ENCODE results near the gene KIRREL3.

KIRREL3 gene

DNA sequence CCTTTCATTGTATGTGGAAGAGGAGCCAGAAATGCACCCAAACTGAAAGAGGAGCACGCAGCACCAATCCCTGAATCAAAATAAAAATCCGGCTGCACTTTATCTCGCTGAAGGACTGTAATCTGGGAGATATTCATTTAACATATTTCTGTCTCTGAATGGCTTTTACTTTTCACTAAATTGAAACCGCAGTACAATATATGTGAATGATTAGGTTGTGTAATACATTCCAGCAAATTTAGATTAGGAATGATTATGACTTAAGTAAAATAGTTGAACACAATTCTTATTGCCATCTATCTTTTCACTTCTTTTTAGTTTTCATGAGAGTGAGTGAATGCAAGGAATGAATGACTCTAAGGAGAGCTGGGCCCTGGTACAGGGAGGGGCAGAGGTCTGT lies 413.0 kb downstream of the KIRREL3 start:
- Histone ChIP-seq H3K27ac (ENCODE audit: low read length) (no peak overlapping the region), H3K36me3 (replicated peaks; ENCODE audit: low read depth, low read length) (no peaks in the 10 kb centered on the region), H3K9me3 (ENCODE audit: insufficient read depth, low read length) (no peaks in the 10 kb centered on the region), H3K4me1 (ENCODE audit: low read length) (no peaks in the 10 kb centered on the region), H3K79me2 (ENCODE audit: low read length) (no peaks in the 10 kb centered on the region), H3K9ac (ENCODE audit: low read length) (no peak overlapping the region), H3K4me2 (ENCODE audit: low read length) (no peak overlapping the region), H4K20me1 (ENCODE audit: insufficient read depth, low read length) (no peaks in the 10 kb centered on the region), H3K27me3 (ENCODE audit: low read depth, low read length) (peaks cover 13% of the 10 kb centered on the region; the same call in 1 of the 2 replicates), H3K4me3 (ENCODE audit: low read length) (no peak overlapping the region), H2AFZ (ENCODE audit: low read depth, low read length) (no peak overlapping the region)
- TF ChIP-seq EZH2phosphoT487 (IDR thresholded peaks at IDR 0.05; ENCODE audit: low read depth), result no peak
- TF ChIP-seq, protein P1, sequence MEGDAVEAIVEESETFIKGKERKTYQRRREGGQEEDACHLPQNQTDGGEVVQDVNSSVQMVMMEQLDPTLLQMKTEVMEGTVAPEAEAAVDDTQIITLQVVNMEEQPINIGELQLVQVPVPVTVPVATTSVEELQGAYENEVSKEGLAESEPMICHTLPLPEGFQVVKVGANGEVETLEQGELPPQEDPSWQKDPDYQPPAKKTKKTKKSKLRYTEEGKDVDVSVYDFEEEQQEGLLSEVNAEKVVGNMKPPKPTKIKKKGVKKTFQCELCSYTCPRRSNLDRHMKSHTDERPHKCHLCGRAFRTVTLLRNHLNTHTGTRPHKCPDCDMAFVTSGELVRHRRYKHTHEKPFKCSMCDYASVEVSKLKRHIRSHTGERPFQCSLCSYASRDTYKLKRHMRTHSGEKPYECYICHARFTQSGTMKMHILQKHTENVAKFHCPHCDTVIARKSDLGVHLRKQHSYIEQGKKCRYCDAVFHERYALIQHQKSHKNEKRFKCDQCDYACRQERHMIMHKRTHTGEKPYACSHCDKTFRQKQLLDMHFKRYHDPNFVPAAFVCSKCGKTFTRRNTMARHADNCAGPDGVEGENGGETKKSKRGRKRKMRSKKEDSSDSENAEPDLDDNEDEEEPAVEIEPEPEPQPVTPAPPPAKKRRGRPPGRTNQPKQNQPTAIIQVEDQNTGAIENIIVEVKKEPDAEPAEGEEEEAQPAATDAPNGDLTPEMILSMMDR (IDR thresholded peaks at IDR 0.05; ENCODE audit: low read depth, low read length), result no peak

DNA sequence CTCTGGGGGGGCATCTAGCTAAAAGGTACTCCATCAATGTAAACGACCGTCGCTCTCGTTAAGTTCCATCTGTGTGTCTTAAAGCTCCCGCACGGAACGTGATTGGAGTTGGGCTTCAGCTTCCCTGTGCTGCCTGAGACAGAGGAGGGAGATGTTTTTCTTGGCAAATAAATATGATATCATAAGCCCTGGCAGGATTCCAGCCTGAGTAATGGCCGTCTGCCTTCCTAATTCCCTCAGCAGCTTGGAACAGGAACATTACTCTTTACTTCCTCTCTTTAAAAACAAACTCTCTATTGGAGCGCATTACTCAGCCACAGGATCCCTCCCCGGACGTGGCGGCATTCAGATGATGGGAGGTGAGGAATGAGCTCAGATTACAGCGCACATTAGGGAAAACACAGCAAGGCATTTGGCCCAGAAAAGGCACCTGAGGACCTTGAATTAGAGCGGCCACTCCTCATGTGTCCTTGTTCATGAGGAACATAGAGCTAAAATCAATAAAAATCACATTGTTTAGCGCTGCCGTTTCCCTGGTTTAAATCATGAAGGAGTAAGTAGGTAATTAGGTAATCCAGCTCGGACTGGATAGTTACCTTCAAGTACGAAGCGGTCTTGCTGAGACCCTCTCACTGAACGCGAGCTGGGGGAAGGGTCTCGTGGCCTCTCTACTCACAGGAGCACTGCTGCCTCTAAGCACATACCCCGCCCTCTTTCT lies 414.6 kb downstream of the KIRREL3 start:
- no peaks in the 10 kb centered on the region for H3K4me1 ChIP-seq (ENCODE audit: low read length)
- H3K4me2 ChIP-seq (ENCODE audit: low read length), result no peak overlapping the region
- no peak overlapping the region for H2AFZ ChIP-seq (ENCODE audit: low read depth, low read length)
- H3K27me3 ChIP-seq (ENCODE audit: low read depth, low read length), result peaks cover 13% of the 10 kb centered on the region; the same call in 1 of the 2 replicates
- H3K27ac ChIP-seq (ENCODE audit: low read length), result no peak overlapping the region
- no peaks in the 10 kb centered on the region for H3K9me3 ChIP-seq (ENCODE audit: insufficient read depth, low read length)
- no peak overlapping the region for H3K4me3 ChIP-seq (ENCODE audit: low read length)
- H3K9ac ChIP-seq (ENCODE audit: low read length), result no peak overlapping the region
- H4K20me1 ChIP-seq (ENCODE audit: insufficient read depth, low read length), result no peaks in the 10 kb centered on the region
- no peaks in the 10 kb centered on the region for H3K79me2 ChIP-seq (ENCODE audit: low read length)
- no peaks in the 10 kb centered on the region for H3K36me3 ChIP-seq (replicated peaks; ENCODE audit: low read depth, low read length)
- TF ChIP-seq EZH2phosphoT487 (IDR thresholded peaks at IDR 0.05; ENCODE audit: low read depth), result no peak
- TF ChIP-seq, protein P1 (IDR thresholded peaks at IDR 0.05; ENCODE audit: low read depth, low read length), result no peak

DNA sequence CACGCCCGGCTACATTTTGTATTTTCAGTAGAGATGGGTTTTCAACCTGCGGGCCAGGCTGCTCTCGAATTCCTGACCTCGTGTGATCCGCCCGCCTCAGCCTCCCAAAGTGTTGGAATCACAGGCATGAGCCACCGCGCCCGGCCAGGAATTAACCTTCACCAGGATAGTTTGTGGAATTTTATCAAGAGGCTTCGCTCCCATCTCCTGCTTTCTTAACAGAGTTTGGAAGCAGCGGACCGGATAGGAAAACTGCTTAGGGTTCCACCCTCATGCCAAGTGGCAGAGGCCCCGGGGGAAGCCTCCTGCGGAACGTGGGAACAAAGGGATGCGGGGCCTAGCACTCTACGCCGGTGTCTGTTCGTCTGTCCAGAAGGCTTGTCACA lies 415.2 kb downstream of the KIRREL3 start:
- Histone ChIP-seq H3K4me2 (ENCODE audit: low read length) (no peak overlapping the region), H3K27ac (ENCODE audit: low read length) (no peak overlapping the region)

More for the DNA sequence above, 415.2 kb downstream of the KIRREL3 start:
- Histone ChIP-seq H3K9me3 (ENCODE audit: insufficient read depth, low read length) (no peaks in the 10 kb centered on the region), H3K9ac (ENCODE audit: low read length) (no peak overlapping the region), H3K27me3 (ENCODE audit: low read depth, low read length) (peaks cover 13% of the 10 kb centered on the region; the same call in 1 of the 2 replicates), H3K36me3 (replicated peaks; ENCODE audit: low read depth, low read length) (no peaks in the 10 kb centered on the region), H4K20me1 (ENCODE audit: insufficient read depth, low read length) (no peaks in the 10 kb centered on the region), H3K79me2 (ENCODE audit: low read length) (no peaks in the 10 kb centered on the region), H2AFZ (ENCODE audit: low read depth, low read length) (no peak overlapping the region), H3K4me1 (ENCODE audit: low read length) (no peaks in the 10 kb centered on the region), H3K4me3 (ENCODE audit: low read length) (no peak overlapping the region)
- TF ChIP-seq EZH2phosphoT487 (IDR thresholded peaks at IDR 0.05; ENCODE audit: low read depth), result no peak
- TF ChIP-seq, protein P1 (IDR thresholded peaks at IDR 0.05; ENCODE audit: low read depth, low read length), result no peak
